Breast epithelium (tissue), 4 donors: ENCODE data around the gene CAMTA1. TPM values are rescaled to one million over a fixed set of nuclear protein-coding genes. Genes with fewer than 3 reads are reported as not detected.
A peak's percentile ranks its signal among the peaks of the same experiment; 100 is the strongest.

Experiments used
- DNase-seq, 2 donors: peaks; one replicate each; pipeline ENCODE4 v3.0.0-alpha.2; 2019; ENCODE audit warnings: low spot score in 2 of 2
- H3K27ac ChIP-seq, 2 donors: fragments of 200-600 bp; sonication (generic) in 1 of 2; one replicate each; pipeline ENCODE4 v1.5.1; 2016 to 2019; ENCODE audit warnings: mild to moderate bottlenecking in 1 of 2
- H3K27me3 ChIP-seq, 2 donors: fragments of 200-600 bp; sonication (generic) in 1 of 2; one replicate each; pipeline versions ENCODE4 v1.5.1 to v1.6.0; 2017 to 2019; ENCODE audit warnings: control low read depth in 1 of 2, mild to moderate bottlenecking in 1 of 2
- H3K36me3 ChIP-seq: fragments of 200-600 bp; one replicate; pipeline ENCODE4 v1.5.1; 2019
- H3K4me1 ChIP-seq, 2 donors: fragments of 200-600 bp; sonication (generic); one replicate each; pipeline ENCODE4 v1.5.1; 2016 to 2019; ENCODE audit warnings: control low read depth in 1 of 2
- H3K4me3 ChIP-seq, 3 donors: fragments of 200-600 bp; sonication (generic); 1 replicate in 2 of 3; 2 replicates in 1 of 3; pipeline ENCODE4 v1.5.1; 2016 to 2019; ENCODE audit warnings: mild to moderate bottlenecking in 3 of 3, moderate library complexity in 2 of 3
- H3K9me3 ChIP-seq, 2 donors: fragments of 200-600 bp; sonication (generic) in 1 of 2; one replicate each; pipeline ENCODE4 v1.5.1; 2016 to 2019; ENCODE audit warnings: control low read depth in 1 of 2
- CTCF ChIP-seq, 3 donors: fragments of 450-650 bp; IDR thresholded peaks; one replicate each; pipeline ENCODE4 v1.5.1; 2016 to 2017; ENCODE audit warnings: antibody characterized with exemption in 3 of 3, mild to moderate bottlenecking in 3 of 3, moderate library complexity in 3 of 3
- POLR2A ChIP-seq: fragments of 450-650 bp; IDR thresholded peaks from one replicate; pipeline ENCODE4 v1.6.1; 2016; ENCODE audit warnings: antibody characterized with exemption, mild to moderate bottlenecking, moderate library complexity
- POLR2AphosphoS5 ChIP-seq, 3 donors: sonication (generic); formaldehyde crosslinking; IDR thresholded peaks; one replicate each; pipeline ENCODE4 v1.6.1; 2017; ENCODE audit warnings: antibody characterized with exemption in 3 of 3
- intact Hi-C: fragments of 100-400 bp; cut with DNase I; formaldehyde crosslinking; loops from one replicate; pipeline ENCODE4 v1.15.1; 2023; ENCODE audit warnings: low total_unique reads
- total RNA-seq, 3 donors: library from RNA; depleted of rRNA; stranded (reverse); fragments of >200 nt; gene quantifications; one replicate each; pipeline ENCODE4 v1.1.0, GENCODE V29; 2016

CAMTA1 gene
- total RNA-seq, 3 donors from 2014 or later = 53.4 to 84.0 (median 61.9) TPM

DNA sequence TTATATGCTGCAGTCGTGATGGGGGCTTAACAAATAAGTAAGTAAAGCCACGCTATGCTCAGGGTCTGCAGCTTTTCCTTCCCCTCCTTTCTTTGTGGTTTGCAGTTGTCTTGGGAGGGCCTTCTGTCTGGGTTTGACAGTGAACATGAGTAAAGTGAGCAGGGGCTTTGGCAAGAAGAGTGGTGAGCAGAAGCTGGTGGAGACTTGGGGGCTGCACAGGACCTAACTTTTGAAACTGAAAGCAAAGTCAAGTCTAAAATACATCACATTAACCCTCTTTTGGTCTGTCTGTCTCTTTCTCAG lies 617.2 kb downstream of the CAMTA1 start:
- no peaks in the 10 kb centered on the region for H3K4me1 ChIP-seq
- intact Hi-C loops = no loop called here
- H3K27me3 ChIP-seq = no peaks in the 10 kb centered on the region
- H3K27ac ChIP-seq = no peak overlapping the region
- H3K4me3 ChIP-seq = no peak overlapping the region
- TF ChIP-seq POLR2AphosphoS5 (IDR thresholded peaks at IDR 0.05) (no peak), POLR2A (no peak), CTCF (IDR thresholded peaks at IDR 0.05) (no peak)
- no peak for DNase-seq
- peaks cover 0 to 10% of the 10 kb centered on the region in 2 donors for H3K9me3 ChIP-seq
- H3K36me3 ChIP-seq = no peaks in the 10 kb centered on the region

DNA sequence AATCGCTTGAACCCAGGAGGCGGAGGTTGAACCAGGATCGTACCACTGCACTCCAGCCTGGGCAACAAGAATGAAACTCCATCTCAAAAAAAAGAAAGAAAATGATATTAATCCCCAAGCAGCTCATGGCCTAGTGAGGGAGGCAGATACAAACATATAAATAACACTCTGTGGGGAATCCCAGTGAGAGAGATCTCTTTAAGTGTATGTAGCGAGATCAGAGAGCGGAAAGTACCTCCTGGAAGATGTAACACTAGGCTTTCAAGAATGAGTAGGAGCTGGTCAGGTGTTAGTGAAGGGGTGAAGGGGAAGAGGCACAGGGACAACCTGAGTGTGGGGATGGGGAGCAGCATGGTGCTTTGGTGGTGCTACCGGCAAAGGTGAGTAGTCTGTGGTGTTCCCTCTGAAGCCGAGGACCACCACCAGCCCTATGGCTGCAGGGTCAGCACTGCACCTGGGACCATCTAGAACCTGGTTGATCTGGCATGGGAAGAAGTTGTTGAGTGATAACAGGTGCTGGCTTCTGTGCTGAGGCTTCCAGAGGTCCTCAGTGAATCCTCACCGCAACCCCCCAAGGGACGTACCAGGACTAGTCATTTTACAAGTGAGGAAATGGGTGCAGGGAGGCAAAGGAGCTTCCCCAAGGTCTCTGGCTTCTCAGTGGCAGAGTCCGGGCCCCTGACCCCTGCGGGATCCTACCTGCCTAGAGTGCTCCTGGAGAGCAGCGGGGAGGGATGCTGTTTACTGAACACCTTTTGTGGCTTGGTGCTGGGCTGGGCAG lies 618.2 kb downstream of the CAMTA1 start:
- H3K27ac ChIP-seq = no peak overlapping the region
- DNase-seq = peak in 1 of 2 donors; percentile 3
- H3K4me1 ChIP-seq = no peaks in the 10 kb centered on the region
- peaks cover 0 to 10% of the 10 kb centered on the region in 2 donors for H3K9me3 ChIP-seq
- H3K27me3 ChIP-seq = no peaks in the 10 kb centered on the region
- intact Hi-C loops = no loop called here
- H3K4me3 ChIP-seq = no peak overlapping the region
- no peak for TF ChIP-seq POLR2AphosphoS5 (IDR thresholded peaks at IDR 0.05)
- TF ChIP-seq POLR2A = no peak
- TF ChIP-seq CTCF (IDR thresholded peaks at IDR 0.05) = no peak
- no peaks in the 10 kb centered on the region for H3K36me3 ChIP-seq

- Histone ChIP-seq H3K4me1 (no peaks in the 10 kb centered on the region), H3K9me3 (peaks cover 0 to 6% of the 10 kb centered on the region in 2 donors), H3K27me3 (no peaks in the 10 kb centered on the region), H3K36me3 (no peaks in the 10 kb centered on the region), H3K27ac (no peak overlapping the region), H3K4me3 (no peak overlapping the region)
- peak in 1 of 2 donors; percentile 7 for DNase-seq
- no peak for TF ChIP-seq POLR2AphosphoS5 (IDR thresholded peaks at IDR 0.05)
- no peak for TF ChIP-seq POLR2A
- TF ChIP-seq CTCF (IDR thresholded peaks at IDR 0.05) = no peak
- intact Hi-C loops = no loop called here
Observed at GRCh38 chr1:7404046-7404742, 618.9 kb downstream of the CAMTA1 start.

GRCh38 chr1:7405844-7406500 lies 620.7 kb downstream of the CAMTA1 start:
- Histone ChIP-seq H3K4me1 (no peaks in the 10 kb centered on the region), H3K27ac (no peak overlapping the region), H3K4me3 (no peak overlapping the region), H3K27me3 (no peaks in the 10 kb centered on the region), H3K36me3 (no peaks in the 10 kb centered on the region), H3K9me3 (no peaks in the 10 kb centered on the region)
- peak in 1 of 2 donors; percentile 12 for DNase-seq
- intact Hi-C loops = no loop called here
- no peak for TF ChIP-seq POLR2A
- no peak for TF ChIP-seq POLR2AphosphoS5 (IDR thresholded peaks at IDR 0.05)
- TF ChIP-seq CTCF (IDR thresholded peaks at IDR 0.05) = no peak
